ENCODE data around the gene C5AR2.
A peak's percentile ranks its signal among the peaks of the same experiment; 100 is the strongest.
"Not testable (repeated sequence)": the region's sequence is repeated elsewhere in the genome, so short reads cannot be mapped to it uniquely, and the experiment has no call there.

Gene C5AR2

DNA sequence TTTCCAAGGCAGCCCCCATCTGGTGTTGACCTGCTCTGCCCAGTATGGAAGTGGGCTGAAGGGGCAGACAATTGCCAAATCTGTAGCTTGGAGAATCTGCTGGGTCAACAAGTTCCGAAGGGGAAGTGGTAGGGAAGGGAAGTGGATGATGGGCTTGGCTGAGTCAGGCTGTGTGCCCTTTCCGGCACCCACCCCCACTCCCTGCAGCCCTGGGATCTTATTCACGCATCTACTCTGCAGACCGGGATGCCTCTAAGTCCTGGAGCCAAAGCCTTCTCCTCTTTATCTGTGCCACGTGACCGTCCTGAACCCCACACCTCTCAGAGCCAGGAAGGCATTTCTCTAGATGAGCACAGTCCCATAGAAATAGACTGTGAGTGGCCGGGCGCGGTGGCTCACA lies 7.5 kb upstream of the C5AR2 start:
- DNase-seq: no peak

DNA sequence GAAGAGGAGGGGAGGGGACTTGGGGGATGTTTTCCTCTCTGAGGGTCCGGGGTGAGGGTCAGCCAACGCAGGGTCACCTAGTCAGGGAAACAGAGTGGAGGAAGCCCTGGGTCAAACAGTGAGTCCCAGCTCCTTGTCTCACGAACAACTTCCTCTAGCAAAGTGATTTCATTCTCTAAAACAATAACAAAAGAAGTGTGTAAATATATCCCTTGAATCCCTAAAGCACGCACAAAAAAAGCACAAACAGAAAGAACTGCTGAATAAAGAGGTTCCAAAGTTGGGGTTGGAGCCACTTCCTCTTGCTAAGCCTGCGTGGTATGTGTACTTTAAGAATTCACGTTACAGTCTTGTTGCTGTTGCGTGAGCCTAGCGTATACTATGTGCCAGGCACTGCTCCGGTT lies 1.5 kb upstream of the C5AR2 start:
- DNase-seq: no peak

DNA sequence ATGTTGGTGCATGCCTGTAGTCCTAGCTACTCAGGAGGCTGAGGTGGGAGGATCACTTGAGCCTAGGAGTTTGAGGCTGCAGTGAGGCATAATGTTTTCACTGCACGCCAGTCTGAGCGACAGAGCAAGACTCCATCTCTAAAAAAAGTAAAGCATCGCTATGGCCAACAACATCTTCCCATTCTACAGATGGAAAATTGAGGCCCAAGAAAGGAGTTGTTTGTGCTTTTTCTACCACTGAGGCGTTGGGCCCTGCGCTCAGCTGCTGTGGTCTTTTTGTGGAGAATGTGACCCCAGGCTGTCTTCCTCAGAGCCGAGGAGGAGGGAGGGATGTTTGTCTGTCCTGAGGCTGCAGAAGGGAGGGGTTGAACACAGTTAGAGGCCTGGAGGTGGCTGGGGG lies 485 bp upstream of the C5AR2 start:
- DNase-seq: no peak

DNA sequence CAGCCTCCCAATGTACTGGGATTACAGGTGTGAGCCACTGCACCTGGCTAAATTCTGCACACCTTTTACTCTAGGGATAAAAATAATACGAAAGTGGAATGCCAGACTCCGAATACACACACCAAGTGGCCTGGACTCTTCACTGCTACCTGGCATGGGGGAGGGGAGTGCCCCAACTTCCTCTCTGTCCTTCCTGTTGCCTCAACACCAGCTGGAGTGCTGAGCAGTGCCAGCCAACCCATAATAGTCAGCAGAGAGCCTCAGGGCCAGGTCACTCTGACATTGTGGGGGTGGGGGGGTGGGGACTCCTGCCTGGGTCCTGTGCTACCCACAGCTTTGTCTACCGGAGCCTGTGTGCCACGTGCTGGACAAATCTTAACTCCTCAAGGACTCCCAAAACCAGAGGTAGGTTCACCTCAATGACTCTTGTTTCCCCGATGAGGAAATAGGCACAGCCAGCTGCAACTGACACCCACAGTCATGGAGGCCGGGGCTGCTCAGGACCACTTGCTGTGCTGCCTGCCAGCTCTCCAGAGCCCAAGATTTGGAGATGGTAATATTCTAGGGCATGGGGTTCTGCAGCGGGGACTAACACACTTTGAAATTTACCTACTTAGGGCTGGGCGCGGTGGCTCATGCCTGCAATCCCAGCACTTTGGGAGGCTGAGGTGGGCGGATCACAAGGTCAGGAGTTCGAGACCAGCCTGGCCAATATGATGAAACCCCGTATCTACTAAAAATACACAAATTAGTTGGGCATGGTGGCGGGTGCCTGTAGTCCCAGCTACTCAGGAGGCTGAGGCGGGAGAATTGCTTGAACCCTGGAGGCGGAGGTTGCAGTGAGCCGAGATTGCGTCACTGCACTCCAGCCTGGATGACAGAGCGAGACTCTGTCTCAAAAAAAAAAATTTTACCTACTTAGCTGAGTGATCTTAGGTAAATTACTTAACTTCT lies 5.1 kb downstream of the C5AR2 start:
- not testable (repeated sequence) for DNase-seq

DNA sequence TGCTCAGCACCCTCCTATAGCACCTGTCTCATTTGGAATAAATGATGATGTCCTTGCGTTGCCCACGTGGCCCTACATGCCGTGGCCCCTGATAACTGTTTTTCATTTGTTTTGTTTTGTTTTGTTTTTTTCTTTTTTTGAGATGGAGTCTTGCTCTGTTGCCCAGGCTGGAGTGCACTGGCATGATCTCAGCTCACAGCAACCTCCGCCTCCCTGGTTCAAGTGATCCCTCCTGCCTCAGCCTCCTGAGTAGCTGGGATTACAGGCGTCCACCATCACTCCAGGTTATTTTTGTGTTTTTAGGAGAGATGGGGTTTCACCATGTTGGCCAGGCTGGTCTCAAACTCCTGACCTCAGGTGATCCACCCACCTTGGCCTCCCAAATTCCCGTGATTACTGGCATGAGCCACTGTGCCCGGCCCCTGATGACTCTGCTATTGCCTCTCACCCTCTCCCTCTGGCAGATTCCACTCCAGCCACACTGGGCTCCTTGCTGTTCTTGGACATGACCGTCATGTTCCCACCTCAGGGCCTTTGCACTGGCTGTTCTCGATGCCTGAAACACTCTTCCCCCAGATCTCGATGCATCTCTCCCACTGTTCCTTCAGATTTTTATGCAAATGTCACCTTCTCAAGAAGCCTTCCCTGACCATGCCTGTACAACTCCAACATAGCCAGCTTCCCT lies 7.4 kb downstream of the C5AR2 start:
- no peak for DNase-seq

DNA sequence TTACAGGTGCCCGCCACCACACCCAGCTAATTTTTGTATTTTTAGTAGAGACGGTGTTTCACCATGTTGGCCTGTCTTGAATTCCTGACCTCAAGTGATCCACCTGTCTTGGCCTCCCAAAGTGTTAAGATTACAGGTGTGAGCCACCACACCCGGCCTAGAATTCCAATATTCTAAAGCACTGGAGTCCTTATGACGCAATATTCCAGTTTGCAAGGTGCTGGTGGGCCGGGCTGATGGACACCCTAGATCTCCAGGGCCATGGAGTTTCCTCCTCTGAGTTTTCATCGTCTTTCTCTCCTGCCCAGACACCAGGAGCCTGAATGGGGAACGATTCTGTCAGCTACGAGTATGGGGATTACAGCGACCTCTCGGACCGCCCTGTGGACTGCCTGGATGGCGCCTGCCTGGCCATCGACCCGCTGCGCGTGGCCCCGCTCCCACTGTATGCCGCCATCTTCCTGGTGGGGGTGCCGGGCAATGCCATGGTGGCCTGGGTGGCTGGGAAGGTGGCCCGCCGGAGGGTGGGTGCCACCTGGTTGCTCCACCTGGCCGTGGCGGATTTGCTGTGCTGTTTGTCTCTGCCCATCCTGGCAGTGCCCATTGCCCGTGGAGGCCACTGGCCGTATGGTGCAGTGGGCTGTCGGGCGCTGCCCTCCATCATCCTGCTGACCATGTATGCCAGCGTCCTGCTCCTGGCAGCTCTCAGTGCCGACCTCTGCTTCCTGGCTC lies 8.7 kb downstream of the C5AR2 start:
- DNase-seq: no peak

DNA sequence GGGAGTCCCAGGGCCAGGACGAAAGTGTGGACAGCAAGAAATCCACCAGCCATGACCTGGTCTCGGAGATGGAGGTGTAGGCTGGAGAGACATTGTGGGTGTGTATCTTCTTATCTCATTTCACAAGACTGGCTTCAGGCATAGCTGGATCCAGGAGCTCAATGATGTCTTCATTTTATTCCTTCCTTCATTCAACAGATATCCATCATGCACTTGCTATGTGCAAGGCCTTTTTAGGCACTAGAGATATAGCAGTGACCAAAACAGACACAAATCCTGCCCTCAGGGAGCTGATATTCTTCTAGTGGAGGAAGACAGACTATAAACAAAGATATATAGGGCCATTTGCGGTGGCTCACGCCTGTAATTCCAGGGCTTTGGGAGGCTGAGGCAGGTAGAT lies 9.8 kb downstream of the C5AR2 start:
- no peak for DNase-seq

DNA sequence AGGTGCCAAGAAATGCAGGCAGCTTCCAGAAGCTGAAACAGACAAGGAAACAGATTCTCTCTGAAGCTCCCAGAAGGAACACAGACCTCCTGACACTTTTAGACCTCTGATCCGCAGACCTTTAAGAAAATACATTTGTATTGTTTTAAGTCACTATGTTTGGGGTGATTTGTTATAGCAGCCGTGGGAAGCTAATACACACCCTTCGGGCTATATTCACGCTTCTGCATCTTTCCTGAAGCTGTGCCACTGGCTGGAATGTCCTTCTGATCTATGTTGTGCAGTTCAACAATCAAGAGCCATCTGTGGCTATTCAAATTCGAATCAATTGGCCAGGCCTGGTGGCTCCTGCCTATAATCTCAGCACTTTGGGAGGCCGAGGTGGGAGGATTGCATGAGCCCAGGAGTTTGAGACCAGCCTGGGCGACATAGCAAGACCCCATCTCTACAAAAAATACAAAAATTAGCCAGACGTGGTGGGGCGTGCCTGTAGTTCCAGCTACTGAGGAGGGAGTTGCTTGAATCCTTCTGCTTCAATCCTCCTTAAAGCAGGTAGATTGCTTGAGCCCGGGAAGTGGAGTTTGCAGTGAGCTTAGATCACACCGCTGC lies 11.3 kb downstream of the C5AR2 start:
- DNase-seq: no peak

DNA sequence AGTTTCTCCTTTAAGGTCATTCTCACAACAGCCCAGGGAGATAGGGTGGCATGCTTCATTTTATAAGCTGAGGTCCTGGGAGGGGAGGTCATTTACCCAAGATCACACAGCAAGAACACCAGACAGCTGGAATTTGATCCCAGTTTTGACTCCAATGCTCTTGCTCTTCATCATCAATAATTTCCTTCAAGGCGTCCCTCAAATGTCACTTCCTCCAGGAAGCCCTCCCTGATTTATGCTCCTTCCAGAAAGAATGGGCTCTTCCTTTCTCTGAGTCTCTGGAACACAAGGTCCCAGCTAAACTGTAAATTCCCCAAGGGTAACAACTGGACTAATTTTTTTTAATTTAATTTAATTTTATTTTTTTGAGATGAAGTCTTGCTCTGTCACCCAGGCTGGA lies 12.4 kb downstream of the C5AR2 start:
- no peak for DNase-seq

DNA sequence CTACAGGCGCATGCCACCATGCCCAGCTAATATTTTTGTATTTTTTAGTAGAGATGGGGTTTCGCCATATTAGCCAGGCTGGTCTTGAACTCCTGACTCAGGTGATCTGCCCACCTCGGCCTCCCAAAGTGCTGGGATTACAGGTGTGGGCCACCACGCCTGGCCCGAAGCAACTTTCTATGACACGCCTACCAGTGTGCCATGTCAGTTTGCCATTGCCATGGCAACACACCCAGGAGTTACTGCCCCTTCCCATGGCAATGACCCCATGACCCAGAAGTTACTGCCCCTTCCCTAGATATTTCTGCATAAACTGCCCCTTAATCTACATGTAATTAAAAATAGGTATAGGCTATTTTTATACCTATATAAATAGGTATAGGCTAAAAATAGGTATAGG lies 14.0 kb downstream of the C5AR2 start:
- not testable (repeated sequence) for DNase-seq

DNA sequence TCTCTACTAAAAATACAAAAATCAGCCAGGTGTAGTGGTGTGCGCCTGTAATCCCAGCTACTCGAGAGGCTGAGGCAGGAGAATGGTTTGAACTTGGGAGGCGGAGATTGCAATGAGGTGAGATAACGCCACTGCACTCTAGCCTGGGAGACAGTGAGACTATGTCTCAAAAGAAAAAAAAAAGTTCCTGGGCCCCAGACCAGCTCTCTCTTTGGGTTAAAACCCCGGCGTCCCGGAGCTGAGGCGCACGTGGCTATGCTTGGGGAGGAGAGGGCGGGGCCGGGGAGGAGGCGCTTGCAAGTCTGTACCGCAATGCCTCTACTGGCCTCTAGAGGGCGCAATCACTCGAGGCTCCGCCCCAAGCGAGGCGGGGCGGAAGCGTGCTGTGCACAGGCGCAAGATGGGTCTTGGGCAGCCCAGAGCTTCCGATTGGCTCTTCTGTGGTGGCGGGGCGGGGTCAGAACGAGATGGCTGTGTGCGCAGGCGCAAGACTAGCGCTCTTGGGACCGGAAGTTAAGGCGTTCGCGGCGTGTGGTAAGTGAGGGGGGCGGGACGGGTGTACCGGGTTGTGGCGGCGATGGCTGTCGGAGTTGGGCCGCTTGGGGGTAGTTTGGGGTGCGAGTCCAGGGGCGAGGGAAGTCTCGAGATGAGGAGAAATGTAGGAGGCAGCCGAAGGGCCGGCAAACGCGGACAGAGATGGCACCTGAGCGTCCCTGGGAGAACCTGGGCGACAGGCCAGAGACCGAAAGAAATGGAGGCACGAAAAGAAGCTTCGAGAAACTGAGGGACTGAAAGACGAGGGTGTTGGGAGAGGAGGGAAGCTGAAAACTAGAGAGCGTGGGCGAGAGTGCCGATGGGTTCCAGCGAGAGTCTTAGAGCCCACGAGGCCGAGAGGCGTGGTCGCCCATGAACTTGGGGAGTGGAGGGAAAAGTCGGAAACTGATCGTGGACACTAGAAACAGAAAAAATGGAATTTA lies 17.1 kb downstream of the C5AR2 start, which contains the start of gene DHX34:
DHX34 (plus strand) TSS at position 497 of the 977 bp plus-strand sequence. CDS start 3,716 bp downstream, outside the sequence.
- peak; percentile 97 for DNase-seq

DNA sequence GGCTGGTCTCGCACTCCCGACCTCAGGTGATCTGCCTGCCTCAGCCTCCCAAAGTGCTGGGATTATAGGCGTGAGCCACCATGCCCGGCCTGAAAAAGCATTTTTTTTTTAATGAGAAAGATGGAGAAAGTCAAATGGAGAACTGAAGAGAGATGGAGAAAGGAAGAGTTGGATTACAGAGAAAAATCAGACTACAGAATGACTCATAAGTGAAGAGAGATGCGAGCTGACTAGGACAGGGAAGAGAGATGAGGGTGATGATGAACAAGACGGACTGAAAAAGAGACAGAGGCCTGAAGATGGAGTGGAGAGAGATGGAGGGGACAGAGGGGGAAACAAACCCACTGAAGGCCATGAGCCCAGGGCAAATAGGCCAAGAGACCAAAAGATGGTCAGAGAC lies 18.7 kb downstream of the C5AR2 start:
- DNase-seq: no peak

DNA sequence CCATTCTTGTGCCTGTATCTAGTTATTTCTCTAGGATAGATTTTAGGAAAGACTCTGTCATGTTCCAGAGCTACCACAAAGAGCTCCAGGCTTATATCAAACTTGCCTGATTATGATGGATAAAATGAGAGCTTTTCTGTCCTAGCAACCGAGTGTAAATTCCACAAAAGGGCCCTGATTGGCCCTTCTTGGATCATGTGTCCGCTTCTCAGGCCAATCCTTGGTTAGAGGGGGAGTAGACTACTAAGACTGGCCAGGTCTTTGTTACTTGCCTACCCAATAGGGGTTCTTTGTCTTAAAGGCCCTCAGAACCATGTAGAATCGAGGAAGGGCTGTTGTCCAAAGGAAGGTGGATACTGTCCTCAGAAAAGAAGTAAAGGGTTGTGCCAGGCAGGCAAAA lies 19.6 kb downstream of the C5AR2 start:
- no peak for DNase-seq

DNA sequence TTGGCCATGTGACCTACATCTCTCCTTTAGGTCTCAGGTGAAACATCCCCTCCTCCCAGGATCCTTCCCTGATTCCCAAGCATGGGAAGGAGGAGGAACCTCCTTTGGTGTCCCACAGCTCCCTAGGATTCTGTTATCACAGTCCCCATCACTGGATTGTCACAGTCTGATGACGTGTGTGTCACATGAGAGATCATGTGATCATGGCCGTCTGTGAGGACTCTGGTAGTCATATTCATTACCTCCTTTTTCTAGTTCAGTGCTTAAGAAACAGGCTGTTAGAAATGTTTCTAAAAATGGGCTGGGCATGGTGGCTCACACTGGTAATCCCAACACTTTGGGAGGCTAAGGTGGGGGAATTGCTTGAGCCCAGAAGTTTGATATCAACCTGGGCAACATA lies 20.1 kb downstream of the C5AR2 start:
- DNase-seq: no peak

DNA sequence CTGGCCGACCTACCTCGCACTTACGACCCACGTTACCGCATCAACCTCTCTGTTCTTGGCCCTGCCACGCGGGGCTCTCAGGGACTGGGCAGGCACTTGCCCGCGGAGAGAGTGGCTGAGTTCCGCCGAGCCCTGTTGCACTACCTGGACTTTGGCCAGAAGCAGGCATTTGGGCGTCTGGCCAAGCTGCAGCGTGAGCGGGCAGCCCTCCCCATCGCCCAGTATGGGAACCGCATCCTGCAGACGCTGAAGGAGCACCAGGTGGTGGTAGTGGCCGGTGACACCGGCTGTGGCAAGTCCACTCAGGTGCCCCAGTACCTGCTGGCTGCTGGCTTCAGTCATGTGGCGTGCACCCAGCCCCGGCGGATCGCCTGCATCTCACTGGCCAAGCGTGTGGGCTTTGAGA lies 21.3 kb downstream of the C5AR2 start:
- no peak for DNase-seq

DNA sequence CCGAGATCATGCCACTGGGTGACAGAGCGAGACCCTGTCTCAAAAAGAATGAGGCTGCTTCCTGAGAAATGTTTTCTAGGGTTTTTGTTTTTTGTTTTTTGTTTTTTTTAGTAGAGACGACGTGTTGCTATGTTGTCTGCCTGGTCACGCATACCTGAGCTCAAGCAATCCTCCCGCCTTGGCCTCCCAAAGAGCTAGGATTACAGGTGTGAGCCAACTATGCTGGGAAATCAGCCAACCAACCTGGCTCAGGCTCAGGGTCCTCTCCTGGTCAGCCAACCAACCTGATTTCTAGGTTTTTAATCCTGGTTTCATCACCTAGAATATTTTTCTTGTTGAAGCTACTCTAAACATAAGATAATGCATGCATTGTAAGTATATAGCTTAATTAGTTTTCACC lies 24.9 kb downstream of the C5AR2 start:
- DNase-seq: no peak

DNA sequence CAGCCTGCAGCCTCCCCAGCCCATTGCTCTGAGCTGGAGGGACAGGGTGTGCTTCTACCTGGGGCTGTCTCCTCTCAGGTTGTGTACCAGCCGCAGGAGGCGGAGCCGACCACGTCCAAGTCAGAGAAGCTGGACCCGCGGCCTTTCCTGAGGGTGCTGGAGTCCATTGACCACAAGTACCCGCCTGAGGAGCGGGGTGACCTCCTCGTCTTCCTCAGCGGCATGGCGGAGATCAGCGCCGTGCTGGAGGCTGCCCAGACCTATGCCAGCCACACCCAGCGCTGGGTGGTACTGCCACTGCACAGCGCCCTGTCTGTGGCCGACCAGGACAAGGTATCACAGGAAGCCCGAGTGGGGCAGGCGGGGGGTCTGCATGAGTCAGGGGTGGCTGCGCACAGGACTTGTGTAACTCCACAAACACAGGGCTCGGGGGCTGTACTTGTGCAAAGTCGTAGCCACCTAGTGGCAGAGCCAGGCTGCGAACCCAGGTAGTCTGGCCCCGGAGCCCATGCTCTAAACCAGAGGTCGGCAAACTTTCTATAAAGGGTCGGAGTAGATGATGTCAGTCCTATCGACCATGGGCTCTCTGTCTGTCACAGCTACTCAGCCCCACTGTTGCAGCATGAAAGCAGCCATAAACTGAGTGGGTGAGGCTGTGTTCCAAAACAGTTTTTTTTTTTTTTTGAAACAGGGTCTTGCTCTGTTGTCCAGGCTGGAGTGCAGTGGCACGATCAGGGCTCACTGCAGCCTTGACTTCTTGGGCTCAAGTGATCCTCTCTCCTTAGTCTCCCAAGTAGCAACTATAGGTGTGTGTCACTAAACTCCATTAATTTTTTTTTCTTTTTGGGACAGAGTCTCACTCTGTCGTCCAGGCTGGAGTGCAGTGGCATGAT lies 26.1 kb downstream of the C5AR2 start:
- DNase-seq: no peak

DNA sequence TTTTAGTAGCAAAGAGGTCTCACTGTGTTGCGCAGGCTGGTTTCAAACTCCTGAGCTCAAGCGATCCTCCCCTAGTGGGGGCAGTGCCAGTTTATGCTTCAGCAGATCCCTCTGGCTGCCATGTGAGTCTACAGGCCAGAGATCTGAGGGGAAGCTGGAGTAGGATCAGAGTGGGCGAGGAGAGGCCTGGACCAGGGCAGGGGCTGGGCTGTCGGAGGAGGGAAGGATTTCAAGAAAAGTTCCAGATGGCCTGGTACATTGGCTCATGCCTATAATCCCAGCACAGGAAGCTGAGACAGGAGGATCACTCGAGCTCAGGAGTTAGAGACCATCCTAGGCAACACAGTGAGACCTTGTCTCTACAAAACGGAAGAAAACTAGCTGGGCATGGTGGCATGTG lies 27.0 kb downstream of the C5AR2 start:
- DNase-seq: no peak

DNA sequence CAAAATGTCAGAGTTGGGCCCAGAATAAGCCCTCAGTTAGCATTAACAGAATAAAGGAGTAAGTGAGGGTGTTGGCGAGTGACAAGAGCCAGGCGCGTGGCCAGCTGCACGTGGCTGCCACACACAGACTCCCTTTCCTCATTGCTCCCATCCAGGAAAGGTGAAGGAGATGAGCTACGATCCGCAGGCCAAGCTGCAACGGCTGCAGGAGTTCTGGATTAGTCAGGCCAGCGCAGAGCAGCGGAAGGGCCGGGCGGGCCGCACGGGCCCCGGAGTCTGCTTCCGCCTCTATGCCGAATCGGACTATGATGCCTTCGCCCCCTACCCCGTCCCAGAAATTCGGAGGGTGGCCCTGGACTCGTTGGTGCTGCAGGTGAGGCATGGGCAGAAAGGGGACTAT lies 30.3 kb downstream of the C5AR2 start:
- DNase-seq: no peak

DNA sequence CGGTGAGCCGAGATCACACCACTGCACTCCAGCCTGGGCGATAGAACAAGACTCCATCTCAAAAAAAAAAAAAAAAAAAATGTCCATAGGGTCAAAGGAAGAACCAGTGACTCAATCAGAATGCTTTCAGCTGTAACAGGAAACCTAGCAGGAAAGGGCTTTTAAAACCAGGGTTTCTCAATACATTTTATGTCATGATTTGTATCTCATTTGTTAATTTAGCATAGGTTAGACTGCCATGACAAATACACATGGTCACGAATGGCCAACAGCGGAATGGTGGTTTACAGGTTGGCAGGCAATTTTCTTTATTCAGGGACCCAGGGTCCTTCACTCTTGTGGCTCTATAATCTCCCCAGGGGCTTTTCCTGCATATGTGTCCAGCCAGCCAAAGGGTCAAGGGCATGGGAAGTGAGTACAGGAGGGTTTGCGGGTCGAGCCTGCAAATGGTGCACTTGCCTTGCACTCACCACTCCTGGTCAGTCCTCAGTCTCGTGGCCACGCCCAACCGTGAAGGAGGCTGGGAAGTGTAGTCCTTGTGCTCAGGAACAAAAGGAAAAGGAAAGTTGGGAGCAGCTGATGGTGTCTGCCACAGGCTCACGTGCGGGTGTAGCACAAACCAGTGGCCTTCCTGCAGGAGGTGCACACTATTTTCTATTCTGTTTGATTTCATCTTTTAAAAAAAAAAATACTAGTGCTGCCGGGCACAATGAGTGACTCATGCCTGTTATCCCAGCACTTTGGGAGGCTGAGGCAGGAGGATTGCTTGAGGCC lies 32.0 kb downstream of the C5AR2 start:
- DNase-seq: no peak
